ENCODE measurements around the gene BMPR1A.

BMPR1A gene

GRCh38 chr10:86718556-86718955, 37.9 kb upstream of the BMPR1A start:
- H3K9me2 ChIP-seq (replicated peaks; ENCODE audit: low read depth, low read length): no peaks in the 10 kb centered on the region
- H3K4me3 ChIP-seq (ENCODE audit: low read length, poor library complexity, severe bottlenecking): no peak overlapping the region
- H3K27me3 ChIP-seq (ENCODE audit: insufficient read depth, low read length, poor library complexity, severe bottlenecking): peaks cover 21% of the 10 kb centered on the region
- H3K9ac ChIP-seq (ENCODE audit: low read depth, low read length, poor library complexity, severe bottlenecking): no peak overlapping the region
- H3K9me3 ChIP-seq (ENCODE audit: insufficient read depth, low read depth, low read length): no peaks in the 10 kb centered on the region
- no peaks in the 10 kb centered on the region for H3K4me1 ChIP-seq (ENCODE audit: insufficient read depth, low read length, poor library complexity, severe bottlenecking)
- H3K36me3 ChIP-seq (ENCODE audit: insufficient read depth, low read length): no peaks in the 10 kb centered on the region
- H4K20me1 ChIP-seq (ENCODE audit: insufficient read depth, low read length, poor library complexity, severe bottlenecking): no peaks in the 10 kb centered on the region
- no peaks in the 10 kb centered on the region for H3F3A ChIP-seq (ENCODE audit: low read depth)
- no peak overlapping the region for H3K4me2 ChIP-seq (ENCODE audit: low read depth, low read length, poor library complexity, severe bottlenecking)
- no peak for TF ChIP-seq CTCF (conservative IDR thresholded peaks at IDR 0.05; ENCODE audit: low read length)
- no peak for TF ChIP-seq EZH2phosphoT487 (IDR thresholded peaks at IDR 0.05; ENCODE audit: borderline replicate concordance)
- H3K79me2 ChIP-seq (ENCODE audit: insufficient read depth, low read length): no peaks in the 10 kb centered on the region
- no peak overlapping the region for H2AFZ ChIP-seq (ENCODE audit: low read length)

- H3K79me2 ChIP-seq (ENCODE audit: insufficient read depth, low read length): no peaks in the 10 kb centered on the region
- no peaks in the 10 kb centered on the region for H3F3A ChIP-seq (ENCODE audit: low read depth)
- H2AFZ ChIP-seq (ENCODE audit: low read length): no peak overlapping the region
- H3K9ac ChIP-seq (ENCODE audit: low read depth, low read length, poor library complexity, severe bottlenecking): no peak overlapping the region
- H3K4me2 ChIP-seq (ENCODE audit: low read depth, low read length, poor library complexity, severe bottlenecking): no peak overlapping the region
- H3K27me3 ChIP-seq (ENCODE audit: insufficient read depth, low read length, poor library complexity, severe bottlenecking): peaks cover 21% of the 10 kb centered on the region
- TF ChIP-seq EZH2phosphoT487 (IDR thresholded peaks at IDR 0.05; ENCODE audit: borderline replicate concordance): no peak
- no peak for TF ChIP-seq CTCF (conservative IDR thresholded peaks at IDR 0.05; ENCODE audit: low read length)
- H3K4me1 ChIP-seq (ENCODE audit: insufficient read depth, low read length, poor library complexity, severe bottlenecking): no peaks in the 10 kb centered on the region
- no peaks in the 10 kb centered on the region for H4K20me1 ChIP-seq (ENCODE audit: insufficient read depth, low read length, poor library complexity, severe bottlenecking)
- no peaks in the 10 kb centered on the region for H3K9me2 ChIP-seq (replicated peaks; ENCODE audit: low read depth, low read length)
- H3K9me3 ChIP-seq (ENCODE audit: insufficient read depth, low read depth, low read length): no peaks in the 10 kb centered on the region
- H3K4me3 ChIP-seq (ENCODE audit: low read length, poor library complexity, severe bottlenecking): no peak overlapping the region
- no peaks in the 10 kb centered on the region for H3K36me3 ChIP-seq (ENCODE audit: insufficient read depth, low read length)
Observed at GRCh38 chr10:86721232-86721631, 35.2 kb upstream of the BMPR1A start.

GRCh38 chr10:86723009-86723408, 33.4 kb upstream of the BMPR1A start:
- no peaks in the 10 kb centered on the region for H3K4me1 ChIP-seq (ENCODE audit: insufficient read depth, low read length, poor library complexity, severe bottlenecking)
- no peak overlapping the region for H2AFZ ChIP-seq (ENCODE audit: low read length)
- H3F3A ChIP-seq (ENCODE audit: low read depth): no peaks in the 10 kb centered on the region
- H3K9ac ChIP-seq (ENCODE audit: low read depth, low read length, poor library complexity, severe bottlenecking): no peak overlapping the region
- H3K36me3 ChIP-seq (ENCODE audit: insufficient read depth, low read length): no peaks in the 10 kb centered on the region
- no peak overlapping the region for H3K4me2 ChIP-seq (ENCODE audit: low read depth, low read length, poor library complexity, severe bottlenecking)
- no peaks in the 10 kb centered on the region for H4K20me1 ChIP-seq (ENCODE audit: insufficient read depth, low read length, poor library complexity, severe bottlenecking)
- H3K9me2 ChIP-seq (replicated peaks; ENCODE audit: low read depth, low read length): no peaks in the 10 kb centered on the region
- TF ChIP-seq EZH2phosphoT487 (IDR thresholded peaks at IDR 0.05; ENCODE audit: borderline replicate concordance) (no peak), CTCF (conservative IDR thresholded peaks at IDR 0.05; ENCODE audit: low read length) (no peak)
- H3K4me3 ChIP-seq (ENCODE audit: low read length, poor library complexity, severe bottlenecking): no peak overlapping the region
- H3K27me3 ChIP-seq (ENCODE audit: insufficient read depth, low read length, poor library complexity, severe bottlenecking): peaks cover 24% of the 10 kb centered on the region
- H3K9me3 ChIP-seq (ENCODE audit: insufficient read depth, low read depth, low read length): no peaks in the 10 kb centered on the region
- H3K79me2 ChIP-seq (ENCODE audit: insufficient read depth, low read length): no peaks in the 10 kb centered on the region

All from Loucy (cell line).